ENCODE results near the gene PPM1F.

DNA sequence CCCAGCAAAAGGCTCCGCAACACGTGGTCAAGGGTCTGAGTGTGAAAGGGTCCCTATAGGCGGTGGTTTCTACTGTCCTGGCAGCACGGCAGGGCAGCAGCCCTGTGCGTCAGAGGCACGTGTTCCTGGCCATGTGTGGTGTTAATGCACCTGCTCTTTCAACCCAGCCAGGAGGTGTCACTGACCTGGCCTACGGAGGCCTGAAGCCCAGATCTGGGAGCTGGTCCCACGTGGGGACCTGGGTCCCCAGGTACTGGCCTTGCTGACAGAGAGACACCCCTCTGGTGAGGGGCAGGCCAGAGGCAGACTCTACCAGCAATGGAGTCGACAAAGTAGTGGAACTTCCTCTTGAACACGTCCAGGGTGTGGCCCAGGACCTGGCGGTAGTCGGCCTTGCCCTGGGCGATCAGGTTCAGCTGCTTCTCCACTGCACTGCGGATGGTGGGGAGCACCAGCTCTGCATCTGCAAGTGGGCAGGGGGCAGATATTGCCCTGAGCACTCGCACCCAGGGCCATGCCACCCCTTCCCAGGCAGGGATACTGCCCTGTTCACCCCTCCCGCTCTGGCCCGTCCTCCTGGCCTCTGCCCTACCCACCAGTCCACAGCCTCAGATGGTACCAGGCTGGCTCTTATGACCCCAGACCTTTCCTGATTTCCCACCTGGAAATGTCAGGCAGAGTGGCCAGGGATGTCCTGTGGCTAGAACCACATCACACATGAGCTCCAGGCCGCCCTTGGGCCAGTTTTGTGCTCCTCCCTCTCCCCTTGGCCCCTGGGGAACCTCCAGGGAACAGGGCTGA, 6.8 kb upstream of the PPM1F start:
- TF ChIP-seq ZNF121 (CRISPR knock-in tag; IDR thresholded peaks at IDR 0.05) (no peak), CBFB (CRISPR knock-in tag; IDR thresholded peaks at IDR 0.05; ENCODE audit: low read depth) (no peak), CTCF (IDR thresholded peaks at IDR 0.05) (no peak), E2F4 (CRISPR knock-in tag; IDR thresholded peaks at IDR 0.05; ENCODE audit: borderline replicate concordance, low read depth) (no peak), ARID4B (CRISPR knock-in tag; IDR thresholded peaks at IDR 0.05; ENCODE audit: borderline replicate concordance) (no peak), MAX (CRISPR knock-in tag; IDR thresholded peaks at IDR 0.05) (no peak)
- TF ChIP-seq, protein P1, sequence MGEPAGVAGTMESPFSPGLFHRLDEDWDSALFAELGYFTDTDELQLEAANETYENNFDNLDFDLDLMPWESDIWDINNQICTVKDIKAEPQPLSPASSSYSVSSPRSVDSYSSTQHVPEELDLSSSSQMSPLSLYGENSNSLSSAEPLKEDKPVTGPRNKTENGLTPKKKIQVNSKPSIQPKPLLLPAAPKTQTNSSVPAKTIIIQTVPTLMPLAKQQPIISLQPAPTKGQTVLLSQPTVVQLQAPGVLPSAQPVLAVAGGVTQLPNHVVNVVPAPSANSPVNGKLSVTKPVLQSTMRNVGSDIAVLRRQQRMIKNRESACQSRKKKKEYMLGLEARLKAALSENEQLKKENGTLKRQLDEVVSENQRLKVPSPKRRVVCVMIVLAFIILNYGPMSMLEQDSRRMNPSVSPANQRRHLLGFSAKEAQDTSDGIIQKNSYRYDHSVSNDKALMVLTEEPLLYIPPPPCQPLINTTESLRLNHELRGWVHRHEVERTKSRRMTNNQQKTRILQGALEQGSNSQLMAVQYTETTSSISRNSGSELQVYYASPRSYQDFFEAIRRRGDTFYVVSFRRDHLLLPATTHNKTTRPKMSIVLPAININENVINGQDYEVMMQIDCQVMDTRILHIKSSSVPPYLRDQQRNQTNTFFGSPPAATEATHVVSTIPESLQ (CRISPR knock-in tag; IDR thresholded peaks at IDR 0.05): no peak
- TF ChIP-seq, protein P2, sequence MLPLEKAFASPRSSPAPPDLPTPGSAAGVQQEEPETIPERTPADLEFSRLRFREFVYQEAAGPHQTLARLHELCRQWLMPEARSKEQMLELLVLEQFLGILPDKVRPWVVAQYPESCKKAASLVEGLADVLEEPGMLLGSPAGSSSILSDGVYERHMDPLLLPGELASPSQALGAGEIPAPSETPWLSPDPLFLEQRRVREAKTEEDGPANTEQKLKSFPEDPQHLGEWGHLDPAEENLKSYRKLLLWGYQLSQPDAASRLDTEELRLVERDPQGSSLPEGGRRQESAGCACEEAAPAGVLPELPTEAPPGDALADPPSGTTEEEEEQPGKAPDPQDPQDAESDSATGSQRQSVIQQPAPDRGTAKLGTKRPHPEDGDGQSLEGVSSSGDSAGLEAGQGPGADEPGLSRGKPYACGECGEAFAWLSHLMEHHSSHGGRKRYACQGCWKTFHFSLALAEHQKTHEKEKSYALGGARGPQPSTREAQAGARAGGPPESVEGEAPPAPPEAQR (CRISPR knock-in tag; IDR thresholded peaks at IDR 0.05): no peak
